ENCODE measurements around the gene NT5M.
"Not testable (repeated sequence)": the region's sequence is repeated elsewhere in the genome, so short reads cannot be mapped to it uniquely, and the experiment has no call there.

Gene NT5M

DNA sequence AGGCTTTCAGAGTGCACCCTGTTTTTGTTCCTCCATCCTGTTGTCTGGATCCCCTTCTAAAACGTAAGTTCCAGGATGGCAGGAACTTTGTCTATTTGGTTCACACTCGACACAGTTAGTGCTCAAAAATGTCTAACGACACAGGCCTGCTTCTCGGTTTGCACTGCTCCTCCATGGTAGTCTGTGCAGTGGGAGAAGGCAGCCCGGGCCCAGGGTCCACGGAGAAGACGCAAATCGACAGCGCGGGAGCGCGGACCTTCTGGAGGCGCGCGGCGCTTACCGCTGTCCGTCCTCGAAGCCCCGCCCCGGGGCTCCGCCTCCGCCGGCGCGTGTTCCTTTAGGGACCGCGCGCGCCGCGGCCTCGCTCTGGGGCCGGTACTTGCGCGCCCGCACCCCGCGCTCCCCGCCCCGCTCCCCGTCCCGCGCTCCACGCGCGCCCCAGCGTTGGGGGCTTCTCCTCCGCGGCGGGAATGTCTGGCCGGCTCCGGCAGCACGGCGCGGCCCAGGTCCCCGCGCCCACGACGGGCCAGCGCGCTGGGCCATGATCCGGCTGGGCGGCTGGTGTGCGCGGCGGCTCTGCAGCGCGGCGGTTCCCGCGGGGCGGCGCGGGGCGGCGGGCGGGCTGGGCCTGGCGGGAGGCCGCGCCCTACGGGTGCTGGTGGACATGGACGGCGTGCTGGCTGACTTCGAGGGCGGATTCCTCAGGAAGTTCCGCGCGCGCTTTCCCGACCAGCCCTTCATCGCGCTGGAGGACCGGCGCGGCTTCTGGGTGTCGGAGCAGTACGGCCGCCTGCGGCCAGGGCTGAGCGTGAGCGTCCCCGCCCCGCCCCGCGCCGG lies at the start of gene NT5M:
TSS of gene NT5M (plus strand) at position 364 of the 837 bp plus-strand sequence. CDS start at position 542, 178 bp downstream.
- H3K27me3 ChIP-seq (ENCODE audit: low read depth, low read length): no peaks in the 10 kb centered on the region

DNA sequence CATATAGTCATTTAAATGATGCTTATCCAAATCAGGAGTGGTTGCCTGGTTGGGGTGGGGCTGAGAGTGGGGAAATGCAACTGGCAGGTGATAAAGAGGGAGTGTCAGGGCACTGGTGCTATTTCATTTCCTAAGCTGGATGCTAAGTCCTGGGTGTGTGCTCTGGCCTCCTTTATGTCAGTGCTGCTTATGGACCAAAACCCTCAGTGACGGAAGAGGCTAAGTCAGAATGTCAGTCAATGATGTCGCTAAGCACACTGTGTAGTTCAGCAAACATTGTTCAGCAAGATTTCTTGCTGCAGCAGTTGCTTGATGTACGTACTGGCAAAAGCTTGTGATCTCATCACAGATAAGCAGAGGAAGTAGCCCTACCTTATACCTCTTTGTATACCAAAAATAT lies 49.8 kb upstream of the NT5M start:
- Histone ChIP-seq H3K4me1 (ENCODE audit: control insufficient read depth in 1 of 2, insufficient read depth in 2 of 2, low read length in 2 of 2) (no peaks in the 10 kb centered on the region), H3K9me3 (ENCODE audit: control insufficient read depth in 1 of 2, low read length in 2 of 2) (no peaks in the 10 kb centered on the region), H3K27ac (ENCODE audit: low read length) (no peak overlapping the region), H3K27me3 (ENCODE audit: low read depth, low read length) (no peaks in the 10 kb centered on the region), H3K36me3 (ENCODE audit: control insufficient read depth in 1 of 2, insufficient read depth in 2 of 2, low read length in 2 of 2) (peaks cover 33 to 64% of the 10 kb centered on the region in 2 donors), H3K4me3 (ENCODE audit: low read depth in 1 of 2, low read length in 2 of 2) (no peak overlapping the region)

More for the DNA sequence above, at the start of gene NT5M:
- H3K4me1 ChIP-seq (ENCODE audit: control insufficient read depth in 1 of 2, insufficient read depth in 2 of 2, low read length in 2 of 2): peaks cover 0 to 16% of the 10 kb centered on the region in 2 donors
- no peak within 1 kb of the TSS for H3K27ac ChIP-seq (ENCODE audit: low read length)
- H3K36me3 ChIP-seq (ENCODE audit: control insufficient read depth in 1 of 2, insufficient read depth in 2 of 2, low read length in 2 of 2): no peaks in the 10 kb centered on the region
- H3K9me3 ChIP-seq (ENCODE audit: control insufficient read depth in 1 of 2, low read length in 2 of 2): no peaks in the 10 kb centered on the region
- H3K4me3 ChIP-seq (ENCODE audit: low read depth in 1 of 2, low read length in 2 of 2): peak within 1 kb of the TSS; percentile 66 to 70

DNA sequence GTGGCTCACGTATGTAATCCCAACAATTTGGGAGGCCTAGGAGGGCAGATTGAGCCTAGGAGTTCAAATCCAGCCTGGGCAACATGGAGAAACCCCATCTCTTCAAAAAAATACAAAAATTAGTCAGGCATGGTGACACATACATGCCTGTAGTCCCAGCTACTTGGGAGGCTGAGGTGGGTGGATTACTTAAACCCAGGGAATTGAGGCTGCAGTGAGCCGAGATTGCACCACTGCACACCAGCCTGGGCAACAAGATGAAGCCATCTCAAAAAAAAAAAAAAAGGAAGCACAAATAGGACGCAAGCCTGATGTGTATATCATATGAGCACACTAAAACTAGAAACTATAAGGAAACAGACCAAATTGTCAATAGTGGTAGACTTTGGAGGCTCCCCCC lies 49.1 kb upstream of the NT5M start:
- Histone ChIP-seq H3K4me1 (ENCODE audit: control insufficient read depth in 1 of 2, insufficient read depth in 2 of 2, low read length in 2 of 2) (no peaks in the 10 kb centered on the region), H3K36me3 (ENCODE audit: control insufficient read depth in 1 of 2, insufficient read depth in 2 of 2, low read length in 2 of 2) (peaks cover 34 to 64% of the 10 kb centered on the region in 2 donors), H3K27ac (ENCODE audit: low read length) (no peak overlapping the region)

DNA sequence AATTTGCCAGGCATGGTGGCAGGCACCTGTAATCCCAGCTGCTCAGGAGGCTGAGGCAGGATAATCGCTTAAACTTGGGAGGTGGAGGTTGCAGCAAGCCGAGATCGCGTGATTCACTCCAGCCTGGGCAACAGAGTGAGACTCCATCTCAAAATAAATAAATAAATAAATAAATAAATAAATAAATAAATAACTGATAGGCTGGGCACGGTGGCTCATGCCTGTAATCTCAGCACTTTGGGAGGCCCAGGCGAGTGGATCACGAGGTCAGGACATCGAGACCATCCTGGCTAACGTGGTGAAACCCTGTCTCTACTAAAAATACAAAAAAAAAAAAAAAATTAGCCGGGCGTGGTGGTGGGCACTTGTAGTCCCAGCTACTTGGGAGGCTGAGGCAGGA lies 47.5 kb upstream of the NT5M start:
- not testable (repeated sequence) for H3K4me1 ChIP-seq (ENCODE audit: control insufficient read depth in 1 of 2, insufficient read depth in 2 of 2, low read length in 2 of 2); H3K27me3 ChIP-seq (ENCODE audit: low read depth, low read length); H3K4me3 ChIP-seq (ENCODE audit: low read depth in 1 of 2, low read length in 2 of 2); H3K9me3 ChIP-seq (ENCODE audit: control insufficient read depth in 1 of 2, low read length in 2 of 2); H3K27ac ChIP-seq (ENCODE audit: low read length)
- H3K36me3 ChIP-seq (ENCODE audit: control insufficient read depth in 1 of 2, insufficient read depth in 2 of 2, low read length in 2 of 2): peaks cover 47 to 78% of the 10 kb centered on the region in 2 donors

More for the DNA sequence above, 49.1 kb upstream of the NT5M start:
- Histone ChIP-seq H3K4me3 (ENCODE audit: low read depth in 1 of 2, low read length in 2 of 2) (no peak overlapping the region), H3K9me3 (ENCODE audit: control insufficient read depth in 1 of 2, low read length in 2 of 2) (no peaks in the 10 kb centered on the region), H3K27me3 (ENCODE audit: low read depth, low read length) (no peaks in the 10 kb centered on the region)

DNA sequence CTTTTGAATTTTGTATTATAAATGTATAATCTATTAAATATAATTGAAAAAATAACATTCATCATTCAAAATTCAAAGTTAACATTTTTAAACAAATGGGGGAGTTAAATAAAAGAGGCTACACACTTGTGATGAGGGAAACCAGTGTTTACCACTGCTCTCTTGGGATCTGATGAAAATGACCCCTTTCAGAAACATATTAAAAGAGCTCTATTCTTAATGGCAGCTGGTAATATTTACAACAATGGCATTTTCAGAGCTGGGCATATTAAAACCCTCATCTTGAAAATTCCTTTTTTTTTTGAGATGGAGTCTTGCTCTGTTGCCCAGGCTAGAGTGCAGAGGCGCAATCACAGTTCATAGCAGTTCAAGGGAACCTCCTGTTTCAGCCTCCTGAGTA lies 46.9 kb upstream of the NT5M start:
- Histone ChIP-seq H3K4me3 (ENCODE audit: low read depth in 1 of 2, low read length in 2 of 2) (no peak overlapping the region), H3K27ac (ENCODE audit: low read length) (no peak overlapping the region), H3K4me1 (ENCODE audit: control insufficient read depth in 1 of 2, insufficient read depth in 2 of 2, low read length in 2 of 2) (no peaks in the 10 kb centered on the region), H3K9me3 (ENCODE audit: control insufficient read depth in 1 of 2, low read length in 2 of 2) (no peaks in the 10 kb centered on the region), H3K27me3 (ENCODE audit: low read depth, low read length) (no peaks in the 10 kb centered on the region), H3K36me3 (ENCODE audit: control insufficient read depth in 1 of 2, insufficient read depth in 2 of 2, low read length in 2 of 2) (peaks cover 47 to 80% of the 10 kb centered on the region in 2 donors)

DNA sequence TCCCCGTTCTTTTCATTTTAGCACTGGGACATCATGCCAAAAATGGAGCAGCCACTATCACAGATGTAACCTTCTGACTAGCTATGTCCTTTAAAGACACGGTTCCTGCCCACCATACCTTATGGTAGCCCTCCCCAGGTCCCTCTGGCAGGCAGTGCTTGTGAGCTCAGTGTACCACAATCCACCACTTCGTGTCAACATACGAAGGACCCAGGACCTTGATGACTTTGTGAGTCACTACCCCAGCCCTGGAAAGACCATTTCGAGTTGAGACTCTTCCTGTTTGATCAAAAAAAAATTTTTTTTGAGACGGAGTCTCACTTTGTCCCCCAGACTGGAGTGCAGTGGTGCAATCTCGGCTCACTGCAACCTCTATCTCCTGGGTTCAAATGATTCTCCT lies 45.2 kb upstream of the NT5M start:
- no peaks in the 10 kb centered on the region for H3K9me3 ChIP-seq (ENCODE audit: control insufficient read depth in 1 of 2, low read length in 2 of 2)
- H3K4me1 ChIP-seq (ENCODE audit: control insufficient read depth in 1 of 2, insufficient read depth in 2 of 2, low read length in 2 of 2): no peaks in the 10 kb centered on the region
- peaks cover 45 to 75% of the 10 kb centered on the region in 2 donors for H3K36me3 ChIP-seq (ENCODE audit: control insufficient read depth in 1 of 2, insufficient read depth in 2 of 2, low read length in 2 of 2)
- H3K27ac ChIP-seq (ENCODE audit: low read length): no peak overlapping the region
- no peaks in the 10 kb centered on the region for H3K27me3 ChIP-seq (ENCODE audit: low read depth, low read length)
- no peak overlapping the region for H3K4me3 ChIP-seq (ENCODE audit: low read depth in 1 of 2, low read length in 2 of 2)

DNA sequence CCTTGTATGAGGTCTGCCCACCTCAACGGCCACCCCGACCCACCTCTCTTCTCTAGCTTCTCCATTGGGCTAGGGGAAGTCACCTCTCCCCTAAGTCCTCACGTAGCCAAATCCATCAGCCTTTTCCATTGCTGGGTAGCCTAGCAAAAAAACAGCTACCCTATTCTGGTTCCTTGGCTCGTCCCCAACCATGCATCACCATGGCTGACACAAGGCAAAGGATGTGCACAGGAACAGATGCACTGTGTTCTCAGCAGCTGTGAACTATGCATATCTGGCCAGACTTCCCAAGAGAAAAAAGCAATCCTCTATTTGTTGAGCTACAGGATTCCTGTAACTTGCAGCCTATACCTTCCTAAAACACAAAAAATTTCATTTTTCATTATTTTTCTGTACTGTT lies 44.2 kb upstream of the NT5M start:
- H3K4me1 ChIP-seq (ENCODE audit: control insufficient read depth in 1 of 2, insufficient read depth in 2 of 2, low read length in 2 of 2): no peaks in the 10 kb centered on the region
- no peaks in the 10 kb centered on the region for H3K27me3 ChIP-seq (ENCODE audit: low read depth, low read length)
- H3K4me3 ChIP-seq (ENCODE audit: low read depth in 1 of 2, low read length in 2 of 2): no peak overlapping the region
- no peak overlapping the region for H3K27ac ChIP-seq (ENCODE audit: low read length)
- H3K36me3 ChIP-seq (ENCODE audit: control insufficient read depth in 1 of 2, insufficient read depth in 2 of 2, low read length in 2 of 2): peaks cover 41 to 70% of the 10 kb centered on the region in 2 donors
- no peaks in the 10 kb centered on the region for H3K9me3 ChIP-seq (ENCODE audit: control insufficient read depth in 1 of 2, low read length in 2 of 2)

DNA sequence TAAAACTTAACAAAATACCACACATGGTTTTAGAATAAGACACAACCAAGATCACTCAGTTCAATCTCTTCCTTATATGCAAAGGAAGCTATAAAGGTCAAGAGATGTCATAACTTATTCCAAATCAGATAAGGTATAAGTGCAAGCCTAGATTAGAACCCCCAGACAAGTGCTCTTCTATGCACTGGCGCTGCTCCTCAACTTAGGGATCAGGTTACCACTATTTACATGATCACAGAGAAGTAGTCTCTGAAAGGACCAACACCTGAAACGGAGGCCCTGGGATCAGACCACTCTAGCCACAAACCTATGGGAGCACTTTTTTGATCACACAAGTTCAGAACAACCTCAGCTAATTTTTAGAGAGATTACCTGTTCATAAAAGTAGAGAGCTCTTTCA lies 38.7 kb upstream of the NT5M start:
- Histone ChIP-seq H3K36me3 (ENCODE audit: control insufficient read depth in 1 of 2, insufficient read depth in 2 of 2, low read length in 2 of 2) (peaks cover 48 to 68% of the 10 kb centered on the region in 2 donors), H3K27me3 (ENCODE audit: low read depth, low read length) (no peaks in the 10 kb centered on the region), H3K4me1 (ENCODE audit: control insufficient read depth in 1 of 2, insufficient read depth in 2 of 2, low read length in 2 of 2) (no peaks in the 10 kb centered on the region), H3K27ac (ENCODE audit: low read length) (no peak overlapping the region), H3K4me3 (ENCODE audit: low read depth in 1 of 2, low read length in 2 of 2) (no peak overlapping the region), H3K9me3 (ENCODE audit: control insufficient read depth in 1 of 2, low read length in 2 of 2) (no peaks in the 10 kb centered on the region)

DNA sequence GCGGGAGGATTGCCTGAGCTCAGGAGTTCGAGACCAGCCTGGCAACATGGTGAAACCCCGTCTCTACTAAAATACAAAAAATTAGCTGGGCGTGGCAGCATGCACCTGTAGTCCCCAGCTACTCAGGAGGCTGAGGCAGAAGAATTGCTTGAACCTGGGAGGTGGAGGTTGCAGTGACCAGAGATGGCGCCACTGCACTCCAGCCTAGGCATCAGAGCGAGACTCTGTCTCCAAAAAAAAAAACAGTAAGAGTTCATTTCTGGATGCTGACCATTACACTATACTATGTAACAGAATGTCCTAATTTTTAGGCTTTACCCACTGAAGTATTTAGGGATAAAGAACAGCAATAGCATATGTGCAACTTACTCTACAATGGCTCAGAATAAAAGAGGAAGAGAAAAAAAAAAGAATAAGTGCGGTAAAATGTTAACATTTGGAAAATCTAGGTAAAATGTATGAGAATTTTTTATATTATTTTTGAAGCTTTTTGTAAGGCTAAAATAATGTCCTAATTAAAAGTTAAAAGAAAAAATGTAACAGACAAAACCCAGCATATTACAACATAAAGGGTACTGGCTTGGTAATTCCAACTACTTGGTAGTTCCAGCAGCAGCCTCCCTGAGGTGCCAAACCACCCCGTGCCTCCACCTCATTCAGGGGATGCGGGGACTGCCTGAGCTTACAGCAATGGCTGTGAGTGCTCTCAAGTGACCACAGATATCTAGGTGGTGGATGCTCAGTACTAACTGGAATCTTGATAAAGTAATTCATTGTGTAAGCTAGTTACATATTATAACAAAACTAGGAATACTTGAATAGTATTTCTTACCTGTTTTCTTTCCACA lies 33.0 kb upstream of the NT5M start:
- Histone ChIP-seq H3K27me3 (ENCODE audit: low read depth, low read length) (no peaks in the 10 kb centered on the region), H3K9me3 (ENCODE audit: control insufficient read depth in 1 of 2, low read length in 2 of 2) (no peaks in the 10 kb centered on the region), H3K4me3 (ENCODE audit: low read depth in 1 of 2, low read length in 2 of 2) (no peak overlapping the region), H3K36me3 (ENCODE audit: control insufficient read depth in 1 of 2, insufficient read depth in 2 of 2, low read length in 2 of 2) (peaks cover 27 to 58% of the 10 kb centered on the region in 2 donors), H3K27ac (ENCODE audit: low read length) (no peak overlapping the region), H3K4me1 (ENCODE audit: control insufficient read depth in 1 of 2, insufficient read depth in 2 of 2, low read length in 2 of 2) (no peaks in the 10 kb centered on the region)

DNA sequence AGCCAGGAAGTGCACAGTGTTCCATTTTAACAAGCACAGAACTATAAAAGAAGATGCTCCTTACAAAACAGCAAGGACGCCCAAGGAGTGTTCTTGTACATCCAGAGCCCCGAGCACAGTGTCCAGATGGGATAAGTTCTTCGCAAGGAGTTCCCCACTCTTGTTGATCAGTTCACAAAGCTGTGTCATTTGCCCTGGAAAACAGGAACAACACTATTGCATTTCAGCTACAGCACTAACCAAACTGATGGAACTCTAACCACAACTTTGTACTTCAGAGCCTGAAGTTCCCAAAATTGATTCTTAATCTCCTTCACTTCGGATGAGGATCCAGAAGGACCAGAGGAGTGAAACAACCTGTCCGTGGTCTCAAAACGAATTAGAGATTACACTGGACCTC lies 27.2 kb upstream of the NT5M start:
- no peaks in the 10 kb centered on the region for H3K27me3 ChIP-seq (ENCODE audit: low read depth, low read length)

DNA sequence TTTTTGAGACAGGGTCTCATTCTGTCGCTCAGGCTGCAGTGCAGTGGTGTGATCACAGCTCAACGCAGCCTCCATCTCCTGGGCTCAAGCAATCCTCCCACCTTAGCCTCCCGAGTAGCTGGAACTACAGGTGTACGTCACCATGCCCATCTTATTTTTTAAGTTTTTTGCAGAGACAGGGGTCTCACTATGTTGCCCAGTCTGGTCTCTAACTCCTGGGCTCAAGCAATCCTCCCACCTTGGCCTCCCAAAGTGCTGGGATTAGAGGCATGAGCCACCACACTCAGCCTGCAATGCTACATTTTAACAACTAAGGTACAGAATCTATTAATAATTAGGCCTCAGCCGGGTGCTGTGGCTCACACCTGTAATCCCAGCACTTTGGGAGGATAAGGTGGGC lies 25.7 kb upstream of the NT5M start:
- Histone ChIP-seq H3K4me1 (ENCODE audit: control insufficient read depth in 1 of 2, insufficient read depth in 2 of 2, low read length in 2 of 2) (peaks cover 4 to 22% of the 10 kb centered on the region in 2 donors), H3K36me3 (ENCODE audit: control insufficient read depth in 1 of 2, insufficient read depth in 2 of 2, low read length in 2 of 2) (peaks cover 6 to 23% of the 10 kb centered on the region in 2 donors)
- H3K4me3 ChIP-seq (ENCODE audit: low read depth in 1 of 2, low read length in 2 of 2); H3K27ac ChIP-seq (ENCODE audit: low read length); H3K9me3 ChIP-seq (ENCODE audit: control insufficient read depth in 1 of 2, low read length in 2 of 2); H3K27me3 ChIP-seq (ENCODE audit: low read depth, low read length): not testable (repeated sequence)

More for the DNA sequence above, 27.2 kb upstream of the NT5M start:
- Histone ChIP-seq H3K9me3 (ENCODE audit: control insufficient read depth in 1 of 2, low read length in 2 of 2) (no peaks in the 10 kb centered on the region), H3K36me3 (ENCODE audit: control insufficient read depth in 1 of 2, insufficient read depth in 2 of 2, low read length in 2 of 2) (peaks cover 8 to 24% of the 10 kb centered on the region in 2 donors), H3K4me1 (ENCODE audit: control insufficient read depth in 1 of 2, insufficient read depth in 2 of 2, low read length in 2 of 2) (peaks cover 4 to 22% of the 10 kb centered on the region in 2 donors), H3K4me3 (ENCODE audit: low read depth in 1 of 2, low read length in 2 of 2) (no peak overlapping the region), H3K27ac (ENCODE audit: low read length) (no peak overlapping the region)
